HT1080 (cell line): ENCODE results near the gene UBA3. TPM values are rescaled to one million over a fixed set of nuclear protein-coding genes. Genes with fewer than 3 reads are reported as not detected.

Experiments
- DNase-seq: peaks from one replicate; pipeline ENCODE4 v3.0.0-alpha.2; 2015; ENCODE audit warnings: low read depth
- small RNA-seq: library from RNA; depleted of rRNA; stranded (forward); fragments of <200 nt; gene quantifications from one replicate; pipeline ENCODE3, GENCODE V24; 2014
- total RNA-seq: library from RNA; depleted of rRNA; stranded (reverse); fragments of >200 nt; shearing (Covaris generic); gene quantifications from 2 replicates; pipeline ENCODE4 v1.2.3, GENCODE V29; 2014; rRNA removed

The UBA3 gene
- total RNA-seq, 1 experiment from 2014 or later: 55.9 TPM

GRCh38 chr3:69012800-69013252 is 67.3 kb downstream of the UBA3 start:
- DNase-seq: peak; percentile 30

GRCh38 chr3:69012100-69012799 is 67.9 kb downstream of the UBA3 start:
- DNase-seq: no peak

- no peak for DNase-seq
Observed at GRCh38 chr3:69011096-69011730, 69.0 kb downstream of the UBA3 start.

- no peak for DNase-seq
Observed at GRCh38 chr3:69009559-69010410, 70.4 kb downstream of the UBA3 start.

DNA sequence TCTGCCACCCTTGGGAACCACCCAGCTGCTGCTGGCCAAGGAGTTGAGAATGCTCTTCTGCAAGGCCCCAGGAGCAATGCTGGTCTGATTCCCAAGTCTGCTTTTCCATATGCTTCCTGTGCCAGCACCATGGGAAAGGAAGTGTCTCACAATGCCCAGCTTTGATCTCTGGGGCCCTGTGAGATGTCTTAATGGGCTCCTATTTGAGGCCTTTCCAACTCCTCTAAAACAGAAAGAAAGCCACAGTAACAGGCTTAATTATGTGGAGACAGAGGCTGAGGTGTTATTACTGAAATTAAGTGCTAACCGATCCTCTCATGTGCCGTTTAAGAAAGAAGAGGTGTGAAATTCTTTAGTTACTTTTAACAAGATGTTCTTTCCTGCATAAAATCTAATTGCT is 71.2 kb downstream of the UBA3 start:
- peak; percentile 37 for DNase-seq

- DNase-seq: no peak
Observed at GRCh38 chr3:69005791-69006482, 74.2 kb downstream of the UBA3 start.

- DNase-seq: no peak
Observed at GRCh38 chr3:69005071-69005790, 74.9 kb downstream of the UBA3 start.

Small RNA genes within 50 kb of the gene (small RNA-seq; reads per million reads assigned to genes)
- gene MIR3136: not detected

Other genes starting within 250 kb of the UBA3 start
- not detected in 2 replicates for gene TAFA4, start 147.8 kb downstream of the UBA3 start, total RNA-seq
- 27.1 and 31.9 TPM in 2 replicates for gene EOGT, start 66.7 kb downstream of the UBA3 start, total RNA-seq
- gene TMF1, start 28.0 kb downstream of the UBA3 start, total RNA-seq: 9.7 and 12.0 TPM in 2 replicates
- gene ARL6IP5, start 4.6 kb upstream of the UBA3 start, total RNA-seq: 30.1 and 43.5 TPM in 2 replicates
- gene LMOD3, start 42.2 kb upstream of the UBA3 start, total RNA-seq: 0.19 TPM in 1 of 2 replicates, not detected in the other